ENCODE data around the gene AS3MT. TPM values are rescaled to one million over a fixed set of nuclear protein-coding genes. Genes with fewer than 3 reads are reported as not detected.

Gene AS3MT
- total and polyA plus RNA-seq, 2 of the 8 experiments (the other 6 are each of a cell fraction or from before 2014, with no cell fraction given), result 5.8 to 10.3 TPM

- TF ChIP-seq CTCF (IDR thresholded peaks at IDR 0.05; ENCODE audit: control extremely low read depth in 1 of 3, insufficient read depth in 1 of 3, low read depth in 1 of 3, low read length in 3 of 3), result no peak
- TF ChIP-seq RFX5 (IDR thresholded peaks at IDR 0.05; ENCODE audit: borderline replicate concordance, low read depth, low read length), result no peak
Observed at GRCh38 chr10:102826148-102826796, 43.0 kb upstream of the AS3MT start (continued).

Measured in H1 (cell line).